ENCODE results near the gene PLEKHJ1. TPM values are rescaled to one million over a fixed set of nuclear protein-coding genes. Genes with fewer than 3 reads are reported as not detected.
"Not testable (repeated sequence)": the region's sequence is repeated elsewhere in the genome, so short reads cannot be mapped to it uniquely, and the experiment has no call there.

PLEKHJ1 gene
- total RNA-seq, 2 experiments from 2014 or later = 87.0 to 90.6 TPM

GRCh38 chr19:2216361-2217225 is 19.5 kb downstream of the PLEKHJ1 start:
- ChIA-PET POLR2A (interaction anchor here (0.5 to 0.6 kb wide), 2 partner anchors 111 to 203 kb away, joined by 3 to 5 read pairs; no protein-coding TSS in a partner anchor), CTCF (interaction anchor here (1.0 kb wide), 1 partner anchor 49 kb away, joined by 3 read pairs; no protein-coding TSS in a partner anchor)

GRCh38 chr19:2215281-2215751 is 20.8 kb downstream of the PLEKHJ1 start:
- POLR2A ChIA-PET = no interaction called here

GRCh38 chr19:2214251-2214650 is 21.9 kb downstream of the PLEKHJ1 start:
- CTCF ChIA-PET = no interaction called here
- POLR2A ChIA-PET = no interaction called here

More at GRCh38 chr19:2215281-2215751, 20.8 kb downstream of the PLEKHJ1 start:
- CTCF ChIA-PET = interaction anchor here (0.6 kb wide), 2 partner anchors 43 to 48 kb away, joined by 3 read pairs; no protein-coding TSS in a partner anchor

GRCh38 chr19:2213799-2214198 is 22.3 kb downstream of the PLEKHJ1 start:
- POLR2A ChIA-PET = interaction anchor here (0.5 kb wide), 1 partner anchor 18 kb away, joined by 3 read pairs; no protein-coding TSS in a partner anchor
- CTCF ChIA-PET = no interaction called here

- POLR2A ChIA-PET = interaction anchor here (0.5 kb wide), 1 partner anchor 19 kb away, joined by 3 read pairs; no protein-coding TSS in a partner anchor
- CTCF ChIA-PET = no interaction called here
Observed at GRCh38 chr19:2212861-2213711, 23.0 kb downstream of the PLEKHJ1 start.

GRCh38 chr19:2210987-2211740 is 25.0 kb downstream of the PLEKHJ1 start:
- POLR2A ChIA-PET = no interaction called here
- CTCF ChIA-PET = no interaction called here

- ChIA-PET CTCF (no interaction called here), POLR2A (no interaction called here)
Observed at GRCh38 chr19:2210206-2210605, 25.9 kb downstream of the PLEKHJ1 start.

- CTCF ChIA-PET = no interaction called here
- POLR2A ChIA-PET = no interaction called here
Observed at GRCh38 chr19:2209408-2209807, 26.7 kb downstream of the PLEKHJ1 start.

- CTCF ChIA-PET = no interaction called here
- POLR2A ChIA-PET = no interaction called here
Observed at GRCh38 chr19:2208975-2209374, 27.2 kb downstream of the PLEKHJ1 start.

- ChIA-PET CTCF (interaction anchor here (1.2 kb wide), 1 partner anchor 34 kb away, joined by 3 read pairs; no protein-coding TSS in a partner anchor), POLR2A (no interaction called here)
Observed at GRCh38 chr19:2207991-2208860, 27.9 kb downstream of the PLEKHJ1 start.

GRCh38 chr19:2207008-2207407 is 29.1 kb downstream of the PLEKHJ1 start:
- ChIA-PET POLR2A (no interaction called here), CTCF (interaction anchor here (1.2 kb wide), 1 partner anchor 33 kb away, joined by 3 read pairs; no protein-coding TSS in a partner anchor)

GRCh38 chr19:2202366-2202765 is 33.8 kb downstream of the PLEKHJ1 start:
- ChIA-PET CTCF (no interaction called here), POLR2A (no interaction called here)

GRCh38 chr19:2201473-2202148 is 34.5 kb downstream of the PLEKHJ1 start:
- CTCF ChIA-PET = interaction anchor here (0.6 kb wide), 1 partner anchor 221 kb away, joined by 5 read pairs; no protein-coding TSS in a partner anchor
- POLR2A ChIA-PET = no interaction called here

GRCh38 chr19:2200624-2201294 is 35.4 kb downstream of the PLEKHJ1 start:
- CTCF ChIA-PET = not testable (repeated sequence)

GRCh38 chr19:2199861-2200623 is 36.1 kb downstream of the PLEKHJ1 start:
- CTCF ChIA-PET = interaction anchor here (0.6 to 1.3 kb wide), 3 partner anchors 31 to 1629 kb away, joined by 3 read pairs; no protein-coding TSS in a partner anchor
- POLR2A ChIA-PET = no interaction called here

More at GRCh38 chr19:2200624-2201294, 35.4 kb downstream of the PLEKHJ1 start:
- POLR2A ChIA-PET = not testable (repeated sequence)

- CTCF ChIA-PET = interaction anchor here (0.6 to 1.5 kb wide), 4 partner anchors 28 to 1630 kb away, joined by 3 read pairs; no protein-coding TSS in a partner anchor
- POLR2A ChIA-PET = interaction anchor here (0.5 kb wide), 1 partner anchor 44 kb away, joined by 3 read pairs; no protein-coding TSS in a partner anchor
Observed at GRCh38 chr19:2199215-2199614, 36.9 kb downstream of the PLEKHJ1 start.
